Activated CD8-positive, alpha-beta memory T cell treated with anti-CD3 and anti-CD28 coated beads for 4 hours (primary cell): ENCODE data around the gene MYLK2.
A peak's percentile ranks its signal among the peaks of the same experiment; 100 is the strongest.
"Not testable (repeated sequence)": the region's sequence is repeated elsewhere in the genome, so short reads cannot be mapped to it uniquely, and the experiment has no call there.

ENCODE experiments used
- DNase-seq, 2 donors: peaks; one replicate each; pipeline ENCODE4 v3.0.0-alpha.2; 2020; ENCODE audit warnings: low read depth in 2 of 2

MYLK2 gene

GRCh38 chr20:31815408-31816188, 3.6 kb upstream of the MYLK2 start:
- no peak for DNase-seq

DNA sequence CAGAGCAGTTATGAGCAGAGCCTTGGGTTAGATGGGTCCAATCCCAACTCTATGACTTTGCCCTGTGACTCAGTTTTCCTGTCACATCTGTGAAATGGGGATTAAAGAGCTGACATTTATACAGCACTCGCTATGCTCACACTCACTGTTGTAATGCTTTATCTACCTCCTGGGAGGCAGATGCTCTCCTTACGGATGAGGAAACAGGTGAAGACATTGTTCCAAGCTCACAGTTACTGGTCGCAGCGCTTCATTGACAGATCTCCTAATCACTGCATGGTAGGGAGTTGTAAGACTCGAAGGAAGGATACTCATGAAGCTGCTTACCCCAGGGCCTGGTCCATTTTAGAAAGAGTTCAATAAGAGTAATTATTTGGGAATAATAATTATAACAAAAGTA, 2.9 kb upstream of the MYLK2 start:
- no peak for DNase-seq

DNA sequence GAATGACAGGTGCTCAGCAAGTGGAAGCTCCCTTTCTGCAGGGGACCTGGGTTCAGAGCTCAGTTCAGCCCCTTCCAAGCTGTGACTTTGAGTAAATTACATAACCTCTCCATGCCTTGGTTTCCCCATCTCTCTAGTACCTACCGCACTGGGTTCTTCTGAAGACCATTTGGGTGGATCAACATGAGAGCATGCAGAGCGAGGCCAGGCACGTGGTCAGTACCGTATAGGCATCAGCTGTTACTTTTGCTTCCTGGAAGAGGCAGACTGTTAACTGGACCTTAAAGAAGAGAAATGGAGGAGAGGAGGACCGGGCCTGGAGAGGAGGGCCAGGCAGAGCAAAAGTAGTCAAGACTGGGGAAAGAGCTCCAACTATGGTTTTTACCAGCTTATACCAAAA, 1.7 kb upstream of the MYLK2 start:
- DNase-seq = no peak

- no peak for DNase-seq
Measured at GRCh38 chr20:31818376-31818908, 714 bp upstream of the MYLK2 start.

GRCh38 chr20:31820228-31820627, 1.1 kb downstream of the MYLK2 start:
- no peak for DNase-seq

- no peak for DNase-seq
Measured at GRCh38 chr20:31821427-31821826, 2.3 kb downstream of the MYLK2 start.

DNA sequence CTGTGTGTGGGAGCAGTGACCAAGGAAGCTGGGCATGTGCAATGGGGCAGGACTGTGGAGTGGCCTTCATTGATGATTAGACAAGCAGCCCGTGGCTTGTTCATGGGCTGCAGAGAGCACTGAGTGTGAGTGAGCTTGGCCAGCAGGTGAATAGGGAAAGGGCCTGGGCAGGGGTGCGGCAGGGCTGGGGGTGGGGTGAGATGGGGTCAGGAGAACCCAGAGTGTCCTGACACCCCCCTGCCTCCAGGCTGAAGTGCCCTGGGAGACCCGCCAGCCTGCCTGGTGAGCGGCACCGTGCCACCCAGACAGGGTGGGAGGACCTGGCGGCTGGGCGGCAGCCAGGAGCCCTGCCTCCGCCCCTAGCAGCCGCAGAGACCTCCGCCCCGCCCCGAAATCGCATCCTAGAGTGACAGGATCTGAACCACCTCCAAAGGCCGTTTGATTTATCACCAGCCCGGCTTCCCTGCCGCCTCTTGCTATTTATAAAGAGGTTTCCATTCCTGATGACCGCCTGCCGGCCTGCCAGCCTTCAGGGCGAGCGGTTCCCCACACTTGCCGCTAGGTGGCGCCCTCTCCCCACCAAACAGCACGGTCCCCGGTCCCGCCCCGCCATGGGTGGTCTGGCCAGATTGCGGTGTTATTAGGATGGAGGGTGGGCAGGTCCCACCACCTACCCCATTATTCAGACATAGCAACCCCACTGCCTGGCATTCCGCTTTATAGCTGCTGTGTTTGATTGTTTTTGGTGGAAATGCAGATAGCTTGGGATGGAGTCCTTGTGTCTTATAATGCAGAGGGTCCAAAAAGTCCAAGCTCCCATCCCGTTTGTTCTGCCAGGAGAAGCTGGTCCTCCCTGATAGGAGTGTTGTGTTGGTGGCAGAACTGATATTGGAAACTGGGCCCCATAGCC, 3.5 kb downstream of the MYLK2 start:
- peak; percentile 36 to 56 for DNase-seq

DNA sequence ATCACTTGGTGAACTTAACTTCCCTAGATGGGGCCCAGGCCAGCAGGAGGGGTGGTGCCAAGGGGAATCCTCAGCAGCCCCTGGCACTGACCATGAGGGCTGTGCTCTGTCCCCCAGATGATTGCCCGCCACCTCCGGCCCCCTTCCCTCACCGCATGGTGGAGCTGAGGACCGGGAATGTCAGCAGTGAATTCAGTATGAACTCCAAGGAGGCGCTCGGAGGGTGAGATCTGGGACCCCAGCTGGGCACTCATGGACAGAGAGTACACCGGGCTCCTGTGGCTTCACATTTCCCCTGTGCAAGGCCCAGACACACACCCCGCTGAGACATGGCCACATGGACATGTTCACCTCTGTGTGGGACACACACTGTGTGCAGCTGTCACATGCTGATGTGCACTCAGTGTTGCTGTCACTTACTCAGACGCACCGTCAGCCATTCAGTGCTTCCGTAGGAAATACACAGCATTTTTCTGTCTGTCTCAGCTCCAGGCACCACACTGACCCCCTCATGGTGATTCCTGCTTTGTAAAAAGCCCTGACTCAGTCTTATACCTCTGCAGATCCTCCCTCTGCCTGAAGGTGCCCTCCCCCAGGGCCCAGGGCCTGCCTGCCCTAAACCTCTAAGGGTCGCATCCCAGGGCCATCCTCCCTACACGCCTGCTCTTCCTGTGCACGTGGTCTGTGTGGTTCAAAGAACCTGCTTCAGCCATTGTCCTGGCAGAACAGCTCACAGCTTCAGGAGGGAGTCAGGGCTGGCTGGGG, 4.4 kb downstream of the MYLK2 start:
- DNase-seq = no peak

DNA sequence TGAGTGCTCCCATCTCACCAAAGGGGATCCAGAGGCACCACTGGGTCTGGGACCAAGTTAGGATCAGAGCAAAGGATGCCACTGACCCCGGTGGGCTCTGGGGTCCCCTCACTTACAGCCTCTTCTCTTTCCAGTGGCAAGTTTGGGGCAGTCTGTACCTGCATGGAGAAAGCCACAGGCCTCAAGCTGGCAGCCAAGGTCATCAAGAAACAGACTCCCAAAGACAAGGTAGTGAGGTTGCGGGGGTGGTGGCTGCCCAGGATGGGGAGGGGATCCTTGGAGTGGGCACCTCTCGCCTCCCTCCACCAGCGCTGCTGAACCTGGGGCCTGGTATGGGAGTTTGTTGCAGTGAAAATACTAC, 4.9 kb downstream of the MYLK2 start:
- no peak for DNase-seq

DNA sequence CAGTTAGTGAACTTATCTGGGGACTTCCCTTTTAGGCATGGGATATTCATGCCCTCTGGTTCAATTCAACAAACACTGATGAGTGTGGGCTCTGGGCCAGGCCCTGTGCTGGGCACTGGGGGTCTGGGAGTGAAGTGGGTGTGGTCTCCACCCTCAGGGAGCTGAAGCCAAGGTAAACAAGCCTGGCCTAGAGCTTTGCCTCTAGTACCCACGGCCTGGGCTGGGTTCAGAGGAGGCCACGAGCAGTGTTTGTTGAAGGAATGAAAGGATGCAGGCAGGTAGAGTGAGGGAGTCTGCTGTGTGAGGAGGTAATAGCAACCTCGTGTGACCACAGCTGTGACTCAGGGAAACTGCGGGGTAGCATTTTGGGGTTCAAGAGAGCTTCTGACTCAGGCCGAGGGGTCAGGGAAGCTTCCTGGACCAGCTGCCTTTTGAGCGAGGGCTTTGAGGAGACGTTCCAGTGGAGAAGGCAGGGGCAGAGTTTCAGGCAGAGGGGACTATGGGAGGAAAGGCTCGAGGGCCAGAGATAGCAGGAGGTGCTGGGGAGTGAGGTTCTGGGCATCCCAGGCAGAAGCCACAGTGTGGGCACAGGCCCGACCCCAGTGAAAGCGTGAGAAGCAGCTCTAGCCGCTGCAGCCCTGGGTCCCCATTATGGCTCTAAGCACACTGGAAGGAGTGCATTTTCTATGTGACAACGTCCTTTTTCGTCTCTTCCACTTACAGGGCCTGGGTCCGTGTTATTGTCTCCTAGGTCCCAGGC, 5.6 kb downstream of the MYLK2 start:
- no peak for DNase-seq

DNA sequence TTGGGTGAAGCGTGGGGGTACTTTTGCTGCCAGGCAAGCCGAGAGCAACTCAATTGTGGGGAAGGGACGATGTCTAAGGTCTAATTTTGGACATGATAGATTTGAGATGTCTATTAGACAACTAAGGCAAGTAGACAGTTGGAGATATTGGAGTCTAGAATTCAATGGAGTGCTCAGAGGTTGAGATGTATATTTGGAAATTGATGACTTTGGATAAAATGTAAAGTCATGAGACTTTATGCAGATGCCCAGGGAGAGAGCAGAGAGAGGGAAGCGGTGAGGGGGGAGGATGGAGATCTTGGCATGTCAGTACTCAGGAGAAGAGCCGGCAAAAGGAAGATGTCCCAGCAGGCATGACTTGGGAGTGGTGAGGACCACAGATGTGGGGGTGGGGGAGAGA, 6.9 kb downstream of the MYLK2 start:
- no peak for DNase-seq

- DNase-seq = no peak
Measured at GRCh38 chr20:31827059-31827458, 7.9 kb downstream of the MYLK2 start.

DNA sequence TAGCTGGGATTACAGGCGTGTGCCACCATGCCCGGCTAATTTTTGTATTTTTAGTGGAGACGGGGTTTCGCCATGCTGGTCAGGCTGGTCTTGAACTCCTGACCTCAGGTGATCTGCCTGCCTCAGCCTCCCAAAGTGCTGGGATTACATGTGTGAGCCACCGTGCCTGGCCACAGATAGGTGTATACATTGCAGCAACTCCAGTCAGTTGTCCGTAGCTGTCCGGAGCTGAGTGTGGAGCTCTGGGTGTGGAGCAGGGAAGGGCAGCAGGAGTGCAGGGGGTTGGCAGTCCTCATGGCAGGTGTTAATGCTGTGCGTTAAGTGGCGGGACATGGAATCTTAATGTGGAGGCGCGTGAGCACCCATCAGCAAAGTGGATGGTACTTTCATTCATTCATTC, 8.9 kb downstream of the MYLK2 start:
- DNase-seq = not testable (repeated sequence)

DNA sequence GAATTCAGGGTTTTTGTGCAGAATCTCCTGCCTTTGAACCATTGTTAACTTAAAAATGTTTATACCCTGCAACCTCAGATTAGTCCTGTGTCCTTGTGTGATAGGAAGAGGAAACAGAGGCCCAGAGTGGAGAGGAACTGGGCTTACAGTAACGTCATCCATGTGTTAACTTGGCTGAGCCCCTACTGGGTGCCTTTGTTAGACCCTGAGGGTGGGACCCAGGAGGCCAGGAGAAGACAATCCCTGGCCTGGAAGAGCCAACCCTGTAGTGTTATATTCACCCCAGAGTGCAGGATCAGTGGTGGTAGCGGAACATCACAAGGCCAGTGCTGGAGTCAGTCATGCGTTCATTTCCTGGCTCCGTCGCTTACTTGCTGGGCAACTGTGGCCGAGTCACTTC, 10.6 kb downstream of the MYLK2 start:
- no peak for DNase-seq

GRCh38 chr20:31830406-31830981, 11.3 kb downstream of the MYLK2 start:
- no peak for DNase-seq

DNA sequence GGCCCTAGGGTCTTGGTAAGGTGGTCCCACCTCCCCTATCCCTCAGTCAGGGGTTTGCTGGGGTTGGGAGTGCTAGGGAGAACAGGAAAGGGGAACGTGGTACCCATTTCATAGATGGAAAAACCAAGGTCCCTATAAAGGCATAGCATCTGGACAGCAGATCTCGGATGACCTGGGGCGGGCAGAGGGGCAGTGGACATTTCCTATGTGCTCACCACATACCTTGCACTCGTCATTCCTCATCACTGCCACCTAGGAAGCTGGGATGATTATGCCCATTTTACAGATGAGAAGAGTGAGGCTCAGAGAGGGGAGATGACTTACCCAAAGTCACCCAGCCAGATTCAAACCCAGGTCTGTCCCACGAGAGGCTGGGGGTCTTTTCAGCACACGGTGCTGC, 12.1 kb downstream of the MYLK2 start:
- DNase-seq = no peak

DNA sequence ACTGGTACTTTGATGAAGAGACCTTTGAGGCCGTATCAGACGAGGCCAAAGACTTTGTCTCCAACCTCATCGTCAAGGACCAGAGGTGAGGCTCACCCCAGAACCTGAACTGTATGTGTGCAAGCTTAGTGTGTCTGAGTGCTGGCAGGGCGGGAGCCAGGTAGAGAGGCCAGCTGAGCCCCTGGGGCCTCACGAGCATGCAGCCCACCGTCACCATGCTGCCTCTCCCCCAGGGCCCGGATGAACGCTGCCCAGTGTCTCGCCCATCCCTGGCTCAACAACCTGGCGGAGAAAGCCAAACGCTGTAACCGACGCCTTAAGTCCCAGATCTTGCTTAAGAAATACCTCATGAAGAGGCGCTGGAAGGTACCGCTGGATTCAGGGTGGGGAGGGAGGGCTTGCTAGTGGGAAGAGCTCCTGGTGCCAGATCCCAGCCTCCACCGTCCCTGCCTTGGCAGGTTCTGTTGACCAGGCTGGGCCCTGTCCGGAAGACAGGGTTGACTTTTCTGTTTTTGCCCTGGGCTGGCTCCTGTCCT, 12.7 kb downstream of the MYLK2 start:
- DNase-seq = no peak

GRCh38 chr20:31833130-31833930, 14.2 kb downstream of the MYLK2 start:
- DNase-seq = peak in 1 of 2 donors; percentile 25

GRCh38 chr20:31833931-31834521, 14.9 kb downstream of the MYLK2 start:
- DNase-seq = no peak
